ENCODE measurements around the gene ERICH4. TPM values are rescaled to one million over a fixed set of nuclear protein-coding genes. Genes with fewer than 3 reads are reported as not detected.

ERICH4 gene
- total and polyA plus RNA-seq, 2 donors (not counting 1 experiment from before 2014, with no cell fraction given) = not detected

GRCh38 chr19:41422456-41422855 lies 20.5 kb upstream of the ERICH4 start:
- peaks cover 1 to 4% of the 10 kb centered on the region in 2 donors for H3K4me1 ChIP-seq (ENCODE audit: control insufficient read depth in 2 of 2, insufficient read depth in 2 of 2, low read length in 2 of 2)
- H3K36me3 ChIP-seq (replicated peaks in 1 of 2; ENCODE audit: control extremely low read depth in 1 of 2, control insufficient read depth in 1 of 2, extremely low read depth in 1 of 2, insufficient read depth in 2 of 2, low read length in 1 of 2) = peaks cover 0 to 66% of the 10 kb centered on the region in 2 experiments
- Mint-ChIP-seq H3K27ac (no peak overlapping the region), H3K4me3 (no peak overlapping the region), H3K4me1 (peaks cover 4% of the 10 kb centered on the region), H3K27me3 (no peaks in the 10 kb centered on the region), H3K9me3 (ENCODE audit: insufficient read depth) (no peaks in the 10 kb centered on the region)
- no peak overlapping the region for H2AFZ ChIP-seq (ENCODE audit: insufficient read depth, low read depth, low read length, poor library complexity, severe bottlenecking)
- no peak overlapping the region for H3K4me3 ChIP-seq (ENCODE audit: control extremely low read depth in 1 of 5, extremely low read depth in 1 of 5, insufficient read depth in 1 of 5, low read depth in 2 of 5, low read length in 4 of 5)
- ATAC-seq (ENCODE audit: low read depth) (no peak), DNase-seq (no peak)
- no peaks in the 10 kb centered on the region for H3K27me3 ChIP-seq (replicated peaks in 1 of 4; ENCODE audit: control extremely low read depth in 1 of 4, control insufficient read depth in 3 of 4, insufficient read depth in 4 of 4, low read length in 3 of 4)
- H3K4me2 ChIP-seq (replicated peaks; ENCODE audit: low read depth, low read length, poor library complexity, severe bottlenecking) = no peak overlapping the region
- no peak overlapping the region for H3K9ac ChIP-seq (ENCODE audit: low read length)
- H3K27ac ChIP-seq (ENCODE audit: low read length in 2 of 2) = no peak overlapping the region
- H3K79me2 ChIP-seq (ENCODE audit: control insufficient read depth, insufficient read depth, low read length) = peaks cover 4% of the 10 kb centered on the region
- no peak for TF ChIP-seq EZH2 (IDR thresholded peaks at IDR 0.05; ENCODE audit: borderline replicate concordance, insufficient read depth, low read depth, low read length, poor library complexity, severe bottlenecking)
- TF ChIP-seq, protein P1, sequence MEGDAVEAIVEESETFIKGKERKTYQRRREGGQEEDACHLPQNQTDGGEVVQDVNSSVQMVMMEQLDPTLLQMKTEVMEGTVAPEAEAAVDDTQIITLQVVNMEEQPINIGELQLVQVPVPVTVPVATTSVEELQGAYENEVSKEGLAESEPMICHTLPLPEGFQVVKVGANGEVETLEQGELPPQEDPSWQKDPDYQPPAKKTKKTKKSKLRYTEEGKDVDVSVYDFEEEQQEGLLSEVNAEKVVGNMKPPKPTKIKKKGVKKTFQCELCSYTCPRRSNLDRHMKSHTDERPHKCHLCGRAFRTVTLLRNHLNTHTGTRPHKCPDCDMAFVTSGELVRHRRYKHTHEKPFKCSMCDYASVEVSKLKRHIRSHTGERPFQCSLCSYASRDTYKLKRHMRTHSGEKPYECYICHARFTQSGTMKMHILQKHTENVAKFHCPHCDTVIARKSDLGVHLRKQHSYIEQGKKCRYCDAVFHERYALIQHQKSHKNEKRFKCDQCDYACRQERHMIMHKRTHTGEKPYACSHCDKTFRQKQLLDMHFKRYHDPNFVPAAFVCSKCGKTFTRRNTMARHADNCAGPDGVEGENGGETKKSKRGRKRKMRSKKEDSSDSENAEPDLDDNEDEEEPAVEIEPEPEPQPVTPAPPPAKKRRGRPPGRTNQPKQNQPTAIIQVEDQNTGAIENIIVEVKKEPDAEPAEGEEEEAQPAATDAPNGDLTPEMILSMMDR (IDR thresholded peaks at IDR 0.05) = no peak
- WGBS (ENCODE audit: insufficient coverage) = 90% methylated on average over 18 of the region's 18 CpGs
- peaks cover 14% of the 10 kb centered on the region for H4K20me1 ChIP-seq (ENCODE audit: control insufficient read depth, insufficient read depth, low read length, poor library complexity, severe bottlenecking)
- H3K9me3 ChIP-seq (ENCODE audit: control extremely low read depth in 1 of 3, control insufficient read depth in 2 of 3, insufficient read depth in 1 of 3, low read length in 2 of 3) = no peaks in the 10 kb centered on the region
- intact Hi-C loops (cut with micrococcal nuclease) = no loop called here
- CTCF ChIA-PET = no interaction called here
- POLR2A ChIA-PET = no interaction called here

DNA sequence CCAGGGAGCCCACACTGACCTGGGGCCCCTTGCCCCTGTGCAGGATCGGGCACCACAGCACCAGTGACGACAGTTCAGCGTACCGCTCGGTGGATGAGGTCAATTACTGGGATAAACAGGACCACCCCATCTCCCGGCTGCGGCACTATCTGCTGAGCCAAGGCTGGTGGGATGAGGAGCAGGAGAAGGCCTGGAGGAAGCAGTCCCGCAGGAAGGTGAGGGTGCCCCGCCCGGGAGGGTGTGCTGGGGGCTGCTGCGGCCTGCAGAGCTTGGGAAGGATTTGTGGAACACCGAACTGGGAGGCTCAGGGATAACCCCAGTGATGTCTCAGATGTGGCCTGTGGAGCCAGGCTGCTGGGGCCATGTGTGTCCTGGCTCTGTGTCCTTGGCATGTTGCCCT lies 20.0 kb upstream of the ERICH4 start:
- H3K4me3 Mint-ChIP-seq = no peak overlapping the region
- no peak overlapping the region for H3K4me2 ChIP-seq (replicated peaks; ENCODE audit: low read depth, low read length, poor library complexity, severe bottlenecking)
- no peaks in the 10 kb centered on the region for H3K27me3 Mint-ChIP-seq

More for the DNA sequence above, 20.0 kb upstream of the ERICH4 start:
- Mint-ChIP-seq H3K9me3 (ENCODE audit: insufficient read depth) (no peaks in the 10 kb centered on the region), H3K4me1 (peaks cover 8% of the 10 kb centered on the region), H3K27ac (no peak overlapping the region)
- ChIA-PET POLR2A (no interaction called here), CTCF (no interaction called here)
- no peak overlapping the region for H3K4me3 ChIP-seq (ENCODE audit: control extremely low read depth in 1 of 5, extremely low read depth in 1 of 5, insufficient read depth in 1 of 5, low read depth in 2 of 5, low read length in 4 of 5)
- no peak overlapping the region for H2AFZ ChIP-seq (ENCODE audit: insufficient read depth, low read depth, low read length, poor library complexity, severe bottlenecking)
- no peak for ATAC-seq (ENCODE audit: low read depth)
- peaks cover 4% of the 10 kb centered on the region for H3K79me2 ChIP-seq (ENCODE audit: control insufficient read depth, insufficient read depth, low read length)
- no peaks in the 10 kb centered on the region for H3K9me3 ChIP-seq (ENCODE audit: control extremely low read depth in 1 of 3, control insufficient read depth in 2 of 3, insufficient read depth in 1 of 3, low read length in 2 of 3)
- H4K20me1 ChIP-seq (ENCODE audit: control insufficient read depth, insufficient read depth, low read length, poor library complexity, severe bottlenecking) = peaks cover 14% of the 10 kb centered on the region
- WGBS (ENCODE audit: insufficient coverage) = 99% methylated on average over 10 of the region's 12 CpGs
- H3K27me3 ChIP-seq (replicated peaks in 1 of 4; ENCODE audit: control extremely low read depth in 1 of 4, control insufficient read depth in 3 of 4, insufficient read depth in 4 of 4, low read length in 3 of 4) = no peaks in the 10 kb centered on the region
- H3K4me1 ChIP-seq (ENCODE audit: control insufficient read depth in 2 of 2, insufficient read depth in 2 of 2, low read length in 2 of 2) = peaks cover 6 to 9% of the 10 kb centered on the region in 2 donors
- DNase-seq = no peak
- intact Hi-C loops (cut with micrococcal nuclease) = no loop called here
- no peak overlapping the region for H3K9ac ChIP-seq (ENCODE audit: low read length)
- H3K27ac ChIP-seq (ENCODE audit: low read length in 2 of 2) = no peak overlapping the region
- H3K36me3 ChIP-seq (replicated peaks in 1 of 2; ENCODE audit: control extremely low read depth in 1 of 2, control insufficient read depth in 1 of 2, extremely low read depth in 1 of 2, insufficient read depth in 2 of 2, low read length in 1 of 2) = peaks cover 0 to 65% of the 10 kb centered on the region in 2 experiments
- TF ChIP-seq EZH2 (IDR thresholded peaks at IDR 0.05; ENCODE audit: borderline replicate concordance, insufficient read depth, low read depth, low read length, poor library complexity, severe bottlenecking) = no peak
- TF ChIP-seq, protein P1 (IDR thresholded peaks at IDR 0.05) = no peak

Measured in B cell (primary cell).